K562 (cell line): Measurements from ENCODE around the gene CEP350. TPM values are rescaled to one million over a fixed set of nuclear protein-coding genes. Genes with fewer than 3 reads are reported as not detected.

ENCODE experiments used
- ATAC-seq: fragments of 200-7000 bp; cut with Tn5 transposase; 3 replicates; pipeline ENCODE4 v1.9.1; 2020; ENCODE audit warnings: moderate library complexity
- BruUV-seq: library from RNA; stranded (reverse); fragments of 400-500 nt; replicated peaks from 2 replicates; lab custom pipeline; 2021; lab: Mats Ljungman, UMichigan
- CTCF ChIA-PET: fragments of 300-600 bp; formaldehyde crosslinking; extraction: SDS; loops from one replicate; lab custom pipeline; 2021; ENCODE audit warnings: low intra/inter-chr PET ratio; lab: Yijun Ruan, JAX
- POLR2A ChIA-PET: fragments of 300-600, 350-650 bp; sonication (Branson Sonifier 250); formaldehyde crosslinking; extraction: SDS; loops from one replicate; lab custom pipeline; 2021; ENCODE audit warnings: antibody characterized with exemption, inconsistent platforms; lab: Yijun Ruan, JAX
- DNase-seq, 4 experiments: peaks; one replicate each; pipeline versions ENCODE4 v3.0.0 to v3.0.0-alpha.2; 2011 to 2018; ENCODE audit warnings: low spot score in 3 of 4, mixed read lengths in 3 of 4; ENCODE audit errors: extremely low read depth in 1 of 4
- FAIRE-seq: peaks from 2 replicates; lab custom pipeline; 2011; peaks lifted over from hg19 to GRCh38; lab: Jason Lieb, UNC
- H2AFZ ChIP-seq: 2 replicates; pipeline ENCODE4 v1.6.0; 2011; ENCODE audit warnings: low read depth, low read length, control low read depth, inconsistent platforms
- H3K27ac ChIP-seq: fragments of 200-600 bp; 3 replicates; pipeline ENCODE4 v1.8.0; 2011; ENCODE audit warnings: low read depth, mild to moderate bottlenecking, control low read depth, inconsistent platforms, low read length, moderate library complexity, mixed read lengths; ENCODE audit errors: extremely low read depth
- H3K27me3 ChIP-seq, 2 experiments: fragments of 300-600 bp in 1 of 2; 2 replicates in 1 of 2; 3 replicates in 1 of 2; pipeline versions ENCODE4 v1.6.0 to v1.8.0; 2011; ENCODE audit warnings: inconsistent platforms in 2 of 2, low read length in 2 of 2, mild to moderate bottlenecking in 1 of 2, mixed read lengths in 1 of 2, moderate library complexity in 1 of 2; ENCODE audit not compliant: control insufficient read depth in 2 of 2, insufficient read depth in 2 of 2
- H3K36me3 ChIP-seq: fragments of 300-600 bp; 3 replicates; pipeline ENCODE4 v1.8.0; 2011; ENCODE audit warnings: mild to moderate bottlenecking, low read length, inconsistent platforms; ENCODE audit not compliant: control insufficient read depth, insufficient read depth
- H3K4me1 ChIP-seq, 2 experiments: fragments of 200-600 bp in 1 of 2; replicated peaks in 1 of 2; 2 replicates in 1 of 2; 3 replicates in 1 of 2; pipeline versions ENCODE4 v1.5.1 to v1.8.0; 2011; ENCODE audit warnings: inconsistent platforms in 2 of 2, low read length in 2 of 2, mild to moderate bottlenecking in 1 of 2, mixed read lengths in 1 of 2, moderate library complexity in 1 of 2; ENCODE audit not compliant: control insufficient read depth in 2 of 2, insufficient read depth in 2 of 2
- H3K4me2 ChIP-seq: 2 replicates; pipeline ENCODE4 v1.6.1; 2011; ENCODE audit warnings: low read length, control low read depth, inconsistent platforms, mixed read lengths; ENCODE audit not compliant: insufficient read depth
- H3K4me3 ChIP-seq: fragments of 200-600 bp; sonication (generic), shearing (Covaris generic); 2 replicates; pipeline ENCODE4 v1.5.1; 2016; ENCODE audit warnings: control low read depth, inconsistent platforms
- H3K79me2 ChIP-seq: fragments of 200-600 bp; 3 replicates; pipeline ENCODE4 v1.8.0; 2011; ENCODE audit warnings: low read length, inconsistent platforms; ENCODE audit not compliant: control insufficient read depth, insufficient read depth
- H3K9ac ChIP-seq, 2 experiments: 2 replicates each; pipeline versions ENCODE4 v1.6.0 to v1.6.1; 2011; ENCODE audit warnings: low read depth in 2 of 2, low read length in 2 of 2, control low read depth in 1 of 2, inconsistent platforms in 1 of 2, mild to moderate bottlenecking in 1 of 2, mixed read lengths in 1 of 2; ENCODE audit not compliant: insufficient read depth in 1 of 2
- H3K9me1 ChIP-seq: one replicate; pipeline ENCODE4 v1.6.0; 2011; ENCODE audit warnings: inconsistent platforms, mild to moderate bottlenecking, low read length, moderate library complexity; ENCODE audit not compliant: control insufficient read depth, insufficient read depth
- H3K9me3 ChIP-seq: replicated peaks from 2 replicates; pipeline ENCODE4 v1.5.1; 2011; ENCODE audit warnings: low read depth, low read length, inconsistent platforms; ENCODE audit not compliant: control insufficient read depth, insufficient read depth
- H4K20me1 ChIP-seq: replicated peaks from 2 replicates; pipeline ENCODE4 v1.6.1; 2011; ENCODE audit warnings: low read length, inconsistent platforms, mixed read lengths; ENCODE audit not compliant: control insufficient read depth, insufficient read depth
- ELF4 ChIP-seq: fragments of 450-650 bp; formaldehyde crosslinking; IDR thresholded peaks from 2 replicates; pipeline ENCODE4 v1.4.0; 2022; ENCODE audit warnings: missing genetic modification characterization
- KLF13 ChIP-seq: fragments of 450-650 bp; IDR thresholded peaks from 2 replicates; pipeline ENCODE4 v1.6.1; 2016; ENCODE audit warnings: missing genetic modification characterization, low read depth, mild to moderate bottlenecking, missing compliant biosample characterization, moderate library complexity, borderline replicate concordance
- MTA1 ChIP-seq: fragments of 450-650 bp; IDR thresholded peaks from 2 replicates; pipeline ENCODE4 v1.6.1; 2017; ENCODE audit warnings: borderline replicate concordance
- MYC ChIP-seq, 2 experiments: fragments of 250-450 bp in 1 of 2; sonication (Bioruptor Pico) in 1 of 2; IDR thresholded peaks; 2 replicates each; pipeline versions ENCODE4 v1.5.1 to v1.6.1; 2012 to 2021; ENCODE audit warnings: low read depth in 2 of 2, borderline replicate concordance in 1 of 2, improper control_type of control experiment in 1 of 2, low read length in 1 of 2, mild to moderate bottlenecking in 1 of 2, moderate library complexity in 1 of 2
- PBX2 ChIP-seq, 2 experiments: IDR thresholded peaks in 1 of 2; conservative IDR thresholded peaks in 1 of 2; 2 replicates each; pipeline ENCODE4 v1.6.1; 2016; ENCODE audit warnings: low read depth in 2 of 2, mild to moderate bottlenecking in 1 of 2, missing compliant biosample characterization in 1 of 2, missing genetic modification characterization in 1 of 2, moderate library complexity in 1 of 2
- PRMT5 ChIP-seq: sonication (generic); formaldehyde crosslinking; IDR thresholded peaks from 2 replicates; pipeline ENCODE4 v1.5.0; 2020; ENCODE audit warnings: missing genetic modification reagents
- RB1 ChIP-seq: fragments of 450-650 bp; IDR thresholded peaks from 2 replicates; pipeline ENCODE4 v1.6.1; 2017; ENCODE audit warnings: low read depth, mild to moderate bottlenecking
- RBM15 ChIP-seq: fragments of 200-400 bp; formaldehyde crosslinking; IDR thresholded peaks from 2 replicates; pipeline ENCODE4 v1.6.1; 2018; ENCODE audit warnings: mild to moderate bottlenecking, low read length, moderate library complexity; ENCODE audit not compliant: insufficient read depth
- ZMIZ1 ChIP-seq, 2 experiments: fragments of 150-350 bp in 1 of 2; IDR thresholded peaks; 2 replicates each; pipeline ENCODE4 v1.6.1; 2012 to 2016; ENCODE audit warnings: low read depth in 2 of 2, low read length in 2 of 2, mild to moderate bottlenecking in 1 of 2, moderate library complexity in 1 of 2
- WGBS: fragments of 100-300 bp; shearing (Covaris generic); methylation state at CpG from one replicate; pipeline ENCODE4 v1.1.6; 2016; ENCODE audit warnings: low coverage, mixed read lengths; ENCODE audit not compliant: insufficient coverage; ENCODE audit errors: missing lambda C conversion rate; 5-methylcytosine and 5-hydroxymethylcytosine counted together
- in situ Hi-C: fragments of 300-500 bp; cut with MboI; formaldehyde crosslinking; loops from 4 replicates; pipeline ENCODE4 v1.15.0; 2018; ENCODE audit warnings: inconsistent platforms, mixed read lengths
- intact Hi-C: fragments of 100-400 bp; cut with micrococcal nuclease; formaldehyde crosslinking; loops from 2 replicates; pipeline ENCODE4 v1.14.2; 2022
- polyA plus RNA-seq, 8 experiments: library from polyadenylated mRNA; depleted of rRNA in 4 of 8; stranded (reverse) in 5 of 8; unstranded in 3 of 8; fragments of >200 nt; fragmentation: Nextera tagmentation in 2 of 8; fragmentation: Illumina TruSeq in 1 of 8; extraction: Ambion mirVana in 2 of 8; extraction: Trizol in 1 of 8; gene quantifications; 2 replicates each; pipeline versions ENCODE4 v1.2.1 to v1.2.3, GENCODE V29; 2011 to 2014; ENCODE audit warnings: inconsistent platforms in 1 of 8, missing spikeins in 1 of 8
- total RNA-seq, 7 experiments: library from RNA; depleted of rRNA in 6 of 7; stranded (reverse); fragments of >200 nt in 6 of 7; fragmentation: Illumina TruSeq in 2 of 7; extraction: Trizol in 2 of 7; gene quantifications; 2 replicates each; pipeline versions ENCODE4 v1.2.1 to v1.2.3, GENCODE V29; 2011 to 2021; ENCODE audit warnings: low replicate concordance in 1 of 7

CEP350 gene
- total and polyA plus RNA-seq, 9 of the 15 experiments (the other 6 are each of a cell fraction or from before 2014, with no cell fraction given): 8.3 to 64.3 (median 28.0) TPM

- TF ChIP-seq ZMIZ1 (IDR thresholded peaks at IDR 0.05; ENCODE audit: low read depth in 2 of 2, low read length in 2 of 2) (no peak), RBM15 (no peak), KLF13 (no peak), MTA1 (no peak)
Measured at GRCh38 chr1:179952186-179952585, 2.4 kb upstream of the CEP350 start (continued).

- H3K27me3 ChIP-seq: no peaks in the 10 kb centered on the region
- peaks cover 56% of the 10 kb centered on the region for H3K79me2 ChIP-seq
- 4% methylated on average over 19 of the region's 19 CpGs for WGBS
- intact Hi-C loops (loop anchor here (2.0 to 5.0 kb wide), 2 partner anchors 71 to 223 kb away; partner anchors contain the start of gene TOR1AIP1), in situ Hi-C loops (no loop called here)
- BruUV-seq: TSS peak; percentile 97
- H3K4me2 ChIP-seq: peak overlapping the region; percentile 97
- H3K9ac ChIP-seq: peak overlapping the region; percentile 93 to 98
- peak overlapping the region; percentile 86 for H3K27ac ChIP-seq
- no peaks in the 10 kb centered on the region; the same call in 2 of the 3 replicates for H3K36me3 ChIP-seq
- H3K4me1 ChIP-seq: peaks cover 4% of the 10 kb centered on the region in 2 experiments; a peak in 3 of 5 replicates
- FAIRE-seq: no peak
- peak overlapping the region; percentile 84 for H3K4me3 ChIP-seq
- ATAC-seq: peak; percentile 4
- ChIA-PET POLR2A (interaction anchor here (0.6 to 2.2 kb wide), 8 partner anchors 9 to 104 kb away, joined by 3 to 10 read pairs (median 3); partner anchors contain the start of gene TOR1AIP1), CTCF (interaction anchor here (0.9 to 1.0 kb wide), 2 partner anchors 72 to 76 kb away, joined by 3 to 4 read pairs; partner anchors contain the start of gene TOR1AIP1)
- no peaks in the 10 kb centered on the region for H3K9me1 ChIP-seq
- DNase-seq: peak in 3 of 4 experiments; percentile 19 to 67 (median 32)
- H4K20me1 ChIP-seq: peaks cover 15% of the 10 kb centered on the region; the same call in 1 of the 2 replicates
- peak overlapping the region; percentile 99 for H2AFZ ChIP-seq
- H3K9me3 ChIP-seq: no peaks in the 10 kb centered on the region
- no peak for TF ChIP-seq PRMT5 (CRISPR knock-in tag)
- TF ChIP-seq MYC (IDR thresholded peaks at IDR 0.05; ENCODE audit: low read depth, low read length): no peak; the same call in 1 of the 2 replicates
- no peak for TF ChIP-seq MYC (CRISPR knock-in tag; IDR thresholded peaks at IDR 0.05; ENCODE audit: borderline replicate concordance, low read depth)
- no peak for TF ChIP-seq RBM15
- peak; percentile 47; the same call in 1 of the 2 replicates for TF ChIP-seq RB1
- TF ChIP-seq PBX2 (CRISPR knock-in tag; IDR thresholded peaks at IDR 0.05; ENCODE audit: low read depth): no peak
- TF ChIP-seq PBX2 (tag; conservative IDR thresholded peaks at IDR 0.05; ENCODE audit: low read depth): peak; percentile 56
- TF ChIP-seq ELF4: no peak
Measured at GRCh38 chr1:179953974-179954492, 577 bp upstream of the CEP350 start.
